NCI-H128 (cell line): Measurements from ENCODE around the gene SH3TC1.

Experiments used
- DNase-seq: peaks from one replicate; lab custom pipeline; 2025; ENCODE audit not compliant: unreplicated experiment; lab: John Stamatoyannopoulos, UW

SH3TC1 gene

DNA sequence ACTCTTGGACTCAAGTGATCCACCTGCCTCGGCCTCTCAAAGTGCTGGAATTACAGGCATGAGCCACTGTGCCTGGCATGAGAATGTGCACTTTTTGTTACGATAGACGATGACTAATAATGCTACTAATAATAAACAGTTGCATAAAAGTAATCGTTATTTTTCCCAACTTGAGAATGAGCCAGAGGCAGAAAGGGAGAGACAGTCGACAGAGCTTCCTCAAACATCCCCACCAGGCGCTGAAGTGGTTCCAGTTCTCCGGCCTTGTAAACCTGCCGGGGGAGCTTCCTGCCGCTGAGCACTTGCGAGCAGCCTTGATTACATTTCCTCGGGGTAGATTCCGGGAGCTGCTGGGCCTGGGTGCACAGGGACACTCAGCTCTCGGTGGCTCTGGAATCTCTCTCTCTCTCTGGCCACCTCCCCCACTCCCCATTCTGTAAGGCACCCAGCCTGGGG is 61.6 kb downstream of the SH3TC1 start:
- DNase-seq = no peak

DNA sequence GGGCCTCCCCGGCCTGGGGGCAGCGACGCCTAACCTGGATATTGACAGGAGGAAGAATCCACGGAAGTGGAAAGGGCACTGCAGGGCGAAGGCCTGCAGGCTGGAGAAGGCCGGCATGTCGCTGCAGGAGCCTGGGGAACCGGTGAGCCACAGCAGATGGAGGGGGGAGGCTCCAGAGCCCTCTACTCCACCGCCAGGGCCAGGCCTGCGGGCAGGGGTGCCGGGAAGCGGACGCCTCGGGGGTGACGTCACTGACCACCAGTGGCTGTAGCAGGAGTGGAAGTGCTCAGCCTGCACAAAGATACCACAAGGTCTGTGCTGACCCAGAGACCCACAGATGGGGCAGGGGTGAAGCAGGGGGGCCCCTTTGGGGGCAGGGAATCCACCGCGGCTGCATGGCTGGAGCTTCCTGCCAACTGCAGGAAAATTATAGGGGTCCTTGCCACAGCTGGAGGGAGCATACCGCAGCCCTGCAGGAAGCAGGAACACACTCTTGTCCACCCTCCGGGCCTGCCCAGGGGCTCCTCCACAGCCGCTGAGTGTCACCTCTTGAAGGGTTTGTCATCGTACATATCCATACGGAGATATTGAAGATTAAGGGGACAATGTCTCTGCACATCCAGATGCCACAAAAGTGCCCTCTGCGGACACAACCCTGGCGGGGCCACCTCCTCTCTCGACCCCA is 62.9 kb downstream of the SH3TC1 start:
- no peak for DNase-seq

DNA sequence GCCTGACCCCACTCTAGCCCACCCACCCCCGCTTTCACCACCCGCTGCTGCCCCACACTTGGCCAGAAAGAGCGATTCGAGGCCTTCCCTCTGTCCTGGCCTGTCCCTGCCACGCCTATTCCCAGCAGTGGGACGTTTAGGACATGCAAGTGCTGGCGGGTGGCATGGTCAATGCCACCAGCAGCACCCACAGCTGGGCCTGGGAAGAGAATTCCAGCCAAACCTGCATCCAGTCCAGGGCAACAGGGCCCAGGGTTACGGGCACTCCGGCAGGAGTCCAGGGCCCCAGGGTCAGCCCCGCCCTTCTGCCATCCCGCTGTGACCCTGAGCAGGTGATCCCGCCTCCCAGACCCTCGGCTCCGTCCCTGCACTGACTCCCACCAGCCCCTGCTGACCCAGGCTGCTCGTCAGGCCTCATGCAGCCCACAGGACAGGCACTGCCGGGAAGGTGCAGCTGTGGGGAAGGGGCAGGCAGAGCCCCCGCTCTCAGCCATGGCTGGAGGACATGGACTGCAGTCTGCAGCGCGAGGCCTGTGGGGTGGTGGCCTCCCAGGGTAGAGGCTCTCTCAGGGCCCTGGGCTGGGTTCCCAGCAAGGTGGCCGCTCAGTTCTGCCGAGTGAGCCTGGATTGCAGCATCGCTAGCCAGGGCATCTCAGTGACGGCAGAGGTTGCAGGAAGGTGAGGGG is 63.7 kb downstream of the SH3TC1 start:
- DNase-seq = no peak

DNA sequence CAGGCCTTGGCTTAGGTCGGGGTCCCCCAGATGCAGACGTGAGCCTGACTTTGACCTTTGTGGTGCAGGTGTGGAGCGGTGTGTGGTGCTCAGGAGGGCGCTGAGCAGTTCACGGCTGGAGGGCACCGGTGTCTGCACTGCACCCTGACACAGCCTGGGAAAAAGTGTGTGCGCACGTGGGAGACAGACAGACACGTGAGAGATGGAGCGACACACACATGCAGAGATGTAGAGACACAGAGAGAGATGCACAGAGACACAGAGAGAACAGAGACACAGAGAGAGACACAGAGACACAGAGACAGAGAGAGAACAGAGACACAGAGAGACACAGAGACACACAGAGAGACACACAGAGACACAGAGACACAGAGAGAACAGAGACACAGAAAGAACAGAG is 64.3 kb downstream of the SH3TC1 start:
- DNase-seq = no peak

DNA sequence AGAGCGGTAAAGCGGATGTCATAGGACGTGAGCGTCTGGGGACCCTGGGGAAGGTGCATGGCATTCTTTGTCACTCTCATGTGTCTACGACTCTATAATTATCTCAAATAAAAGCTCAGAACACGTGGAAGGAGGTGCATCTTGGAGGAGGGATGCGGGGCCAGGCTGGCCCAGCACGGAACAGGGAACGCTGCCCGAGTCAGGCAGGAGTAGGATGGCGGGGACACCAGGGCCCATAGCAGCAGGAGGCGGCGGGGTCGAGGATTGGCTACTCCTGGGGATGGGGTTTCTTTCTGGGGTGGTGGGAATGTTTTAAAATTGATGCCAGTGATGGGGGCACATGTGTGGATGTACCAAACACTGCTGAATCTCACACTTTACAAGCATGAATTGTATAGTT is 65.0 kb downstream of the SH3TC1 start:
- DNase-seq = no peak

DNA sequence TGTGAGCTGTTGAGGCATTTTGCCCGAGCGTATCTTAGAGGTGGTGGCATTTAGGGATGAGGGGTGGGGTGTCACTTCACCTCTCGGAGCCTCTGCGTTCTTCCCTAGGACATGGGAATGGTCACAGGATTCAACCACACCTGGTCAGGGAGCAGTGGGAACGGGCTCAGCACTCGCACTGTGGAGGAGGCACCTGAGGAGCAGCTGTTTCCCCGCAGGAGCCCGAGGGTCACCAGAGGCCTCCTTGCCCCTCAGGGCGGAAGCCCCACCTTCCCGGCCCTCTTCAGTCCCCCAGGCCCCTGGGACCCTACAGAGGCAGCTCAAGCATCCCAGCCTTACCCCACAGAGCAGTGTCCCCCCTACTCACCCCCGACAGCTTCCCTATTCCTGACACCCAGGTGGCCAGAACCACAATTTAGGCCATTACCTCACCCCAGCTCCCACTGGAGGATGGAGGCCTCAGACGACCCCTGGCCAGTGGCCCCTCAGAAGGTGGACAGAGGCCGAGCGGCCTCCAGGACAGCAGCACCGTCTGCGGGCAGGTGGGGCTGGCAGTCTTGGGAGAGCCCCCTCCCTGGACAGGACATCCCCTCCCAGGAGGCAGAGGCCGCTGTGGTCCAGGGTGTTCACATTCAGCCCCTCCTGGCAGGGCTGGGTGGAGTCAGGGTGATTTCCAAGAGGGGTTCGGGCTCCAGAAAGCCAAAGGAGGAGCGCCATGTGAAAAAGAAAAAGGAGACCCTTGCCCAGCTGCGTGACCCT is 66.3 kb downstream of the SH3TC1 start:
- no peak for DNase-seq

DNA sequence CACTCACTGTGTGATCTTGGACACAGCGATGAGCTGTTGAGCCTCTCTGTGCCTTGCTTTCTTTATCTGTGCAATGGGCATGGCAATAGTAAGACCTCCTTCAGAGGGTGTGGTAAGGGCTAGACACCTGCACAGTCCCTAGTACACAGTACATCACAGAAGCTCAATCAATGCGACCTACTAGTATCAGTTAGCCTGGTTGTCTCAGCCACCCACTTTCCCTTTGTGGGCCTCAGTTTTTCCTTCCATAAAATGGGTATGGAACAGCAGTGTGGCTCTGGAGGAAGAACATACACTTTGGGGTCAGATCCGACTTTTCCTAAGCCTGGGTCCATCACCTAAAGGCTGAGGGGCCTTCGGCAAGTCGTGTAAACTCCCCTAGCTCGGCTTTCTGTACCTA is 67.0 kb downstream of the SH3TC1 start:
- no peak for DNase-seq

DNA sequence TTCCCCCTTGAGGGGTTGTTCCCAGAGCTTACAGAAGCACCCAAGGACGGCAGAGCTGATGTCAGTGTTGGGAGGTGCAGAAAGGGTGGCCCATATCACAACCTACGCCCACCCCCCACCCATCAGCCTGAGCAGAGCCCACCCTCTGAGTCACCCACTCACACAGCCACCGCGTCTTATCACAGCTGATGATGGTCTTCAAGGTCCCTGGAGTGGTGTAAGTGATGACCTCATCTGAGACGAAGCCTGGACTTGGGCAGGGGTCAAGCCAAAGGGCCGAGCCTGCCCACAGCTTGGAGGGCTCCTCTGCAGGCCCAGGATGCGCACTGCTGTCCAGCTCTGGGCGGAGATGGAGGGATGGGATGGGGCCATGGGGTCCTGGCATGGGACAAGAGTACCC is 67.4 kb downstream of the SH3TC1 start:
- DNase-seq = no peak

DNA sequence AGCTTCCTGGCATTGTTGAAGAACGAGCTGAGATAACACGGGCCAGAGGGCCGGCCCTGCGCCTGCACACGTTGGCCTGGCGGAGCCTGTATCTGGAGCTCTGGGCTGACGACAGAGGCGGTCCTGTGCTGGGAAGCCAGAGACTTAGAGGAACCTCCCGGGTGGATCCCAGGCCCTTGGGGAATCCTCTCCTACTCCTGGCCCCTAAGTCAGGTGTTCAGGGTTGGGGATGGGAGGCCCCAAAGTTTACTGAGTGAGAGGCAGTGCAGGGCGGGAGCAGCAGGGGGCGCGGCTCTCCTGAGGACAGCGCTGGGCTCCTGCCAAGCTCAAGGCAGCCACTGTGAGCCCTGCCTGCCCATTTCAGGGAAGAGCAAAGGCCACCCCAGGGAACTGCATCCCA is 68.0 kb downstream of the SH3TC1 start:
- DNase-seq = no peak

DNA sequence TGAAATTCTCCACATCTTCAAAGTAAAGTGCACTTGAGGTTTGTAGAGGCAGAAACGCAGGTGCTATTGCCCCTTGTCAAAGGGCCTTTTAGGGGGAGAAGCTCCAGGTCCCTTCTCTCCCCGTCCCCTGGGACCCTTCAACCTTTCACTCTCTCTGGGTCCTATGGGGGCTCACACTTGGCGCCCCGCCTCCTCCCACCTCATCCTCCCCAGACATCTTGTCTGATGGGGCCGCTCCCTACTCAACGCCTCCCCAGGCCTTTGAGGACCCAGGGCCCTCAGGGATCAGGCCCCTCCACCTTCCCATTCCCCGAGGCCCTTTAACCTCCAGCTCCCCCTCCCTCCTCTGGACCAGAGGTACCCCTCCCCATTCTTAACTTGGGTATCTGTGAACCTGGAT is 69.1 kb downstream of the SH3TC1 start:
- DNase-seq = no peak

DNA sequence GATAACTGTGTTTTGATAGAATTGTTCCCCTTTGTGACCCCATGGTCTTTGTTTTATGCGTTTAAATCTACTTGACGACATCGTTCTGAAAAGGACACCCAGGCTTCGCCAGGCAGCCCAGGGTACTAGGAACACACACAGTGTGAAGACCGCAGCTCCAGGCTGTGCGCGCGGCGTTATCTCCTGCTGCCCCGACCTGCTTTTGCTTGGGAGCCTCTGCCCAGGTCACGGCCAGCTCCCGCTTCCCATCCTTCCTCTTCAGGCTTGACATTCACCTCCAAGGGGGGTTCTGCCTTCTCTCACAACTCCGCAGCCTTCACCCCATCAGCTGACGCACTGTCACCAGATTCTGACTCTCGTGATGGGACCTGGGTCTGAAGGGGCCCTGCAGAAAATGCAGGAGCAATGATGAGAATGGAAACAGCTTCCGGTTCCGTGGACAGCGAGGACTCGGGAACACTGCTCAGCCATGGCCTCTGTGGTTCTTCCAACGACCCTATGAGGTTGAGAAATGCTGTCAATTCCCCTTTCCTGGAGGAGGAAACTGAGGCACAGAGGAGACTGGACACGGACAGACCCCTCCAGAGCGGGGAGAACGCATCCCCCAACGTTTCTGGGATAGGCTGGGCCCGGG is 69.9 kb downstream of the SH3TC1 start:
- DNase-seq = no peak

DNA sequence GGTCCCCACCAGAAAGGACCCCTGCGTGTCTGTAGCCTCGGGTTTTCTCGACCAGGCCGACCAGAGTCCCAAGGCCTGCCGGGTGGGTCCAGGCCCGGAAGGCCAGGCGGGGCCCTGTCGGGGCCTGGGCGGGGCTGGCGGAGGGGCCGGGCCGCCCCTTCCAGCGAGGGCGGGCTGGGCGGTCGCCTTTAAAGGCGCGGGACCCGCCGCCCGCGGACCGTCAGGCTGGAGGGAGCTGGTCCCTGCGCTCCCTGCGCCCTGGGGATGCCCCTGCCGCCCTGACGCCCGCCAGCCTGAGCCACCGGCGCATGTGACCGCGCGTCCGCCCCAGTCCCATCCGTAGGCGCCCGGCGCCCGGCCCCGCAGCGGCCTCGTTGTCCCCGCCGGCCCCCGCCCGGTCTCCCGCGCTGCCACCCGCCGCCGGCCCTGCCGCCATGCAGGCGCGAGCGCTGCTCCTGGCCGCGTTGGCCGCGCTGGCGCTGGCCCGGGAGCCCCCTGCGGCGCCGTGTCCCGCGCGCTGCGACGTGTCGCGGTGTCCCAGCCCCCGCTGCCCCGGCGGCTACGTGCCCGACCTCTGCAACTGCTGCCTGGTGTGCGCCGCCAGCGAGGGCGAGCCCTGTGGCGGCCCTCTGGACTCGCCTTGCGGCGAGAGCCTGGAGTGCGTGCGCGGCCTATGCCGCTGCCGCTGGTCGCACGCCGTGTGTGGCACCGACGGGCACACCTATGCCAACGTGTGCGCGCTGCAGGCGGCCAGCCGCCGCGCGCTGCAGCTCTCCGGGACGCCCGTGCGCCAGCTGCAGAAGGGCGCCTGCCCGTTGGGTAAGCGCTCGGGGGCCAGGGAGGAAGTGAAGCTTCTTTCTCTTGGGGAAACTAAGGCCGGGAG is 70.7 kb downstream of the SH3TC1 start, which contains the start of gene HTRA3:
Gene HTRA3 (plus strand): TSS at position 220 of the 883 bp plus-strand sequence. CDS start 215 bp downstream, at position 435.
- DNase-seq = no peak

DNA sequence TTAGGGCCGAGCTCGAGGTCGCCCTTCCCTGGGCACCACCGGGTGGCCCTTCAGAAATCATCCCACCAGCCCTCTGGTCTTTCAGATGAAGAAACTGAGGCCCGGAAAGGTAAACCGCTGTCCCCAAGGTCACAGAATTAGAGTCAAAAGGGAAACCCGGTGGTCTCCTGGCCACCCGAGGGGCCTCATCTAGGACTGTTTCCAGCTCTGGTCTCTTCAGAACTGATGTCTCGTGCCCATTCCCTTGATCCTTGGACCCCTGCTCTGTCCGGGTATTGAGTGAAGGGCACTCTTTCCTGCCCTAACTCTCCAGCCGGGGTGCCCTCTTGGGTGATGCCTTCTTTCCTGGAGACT is 71.3 kb downstream of the SH3TC1 start:
- DNase-seq = no peak

DNA sequence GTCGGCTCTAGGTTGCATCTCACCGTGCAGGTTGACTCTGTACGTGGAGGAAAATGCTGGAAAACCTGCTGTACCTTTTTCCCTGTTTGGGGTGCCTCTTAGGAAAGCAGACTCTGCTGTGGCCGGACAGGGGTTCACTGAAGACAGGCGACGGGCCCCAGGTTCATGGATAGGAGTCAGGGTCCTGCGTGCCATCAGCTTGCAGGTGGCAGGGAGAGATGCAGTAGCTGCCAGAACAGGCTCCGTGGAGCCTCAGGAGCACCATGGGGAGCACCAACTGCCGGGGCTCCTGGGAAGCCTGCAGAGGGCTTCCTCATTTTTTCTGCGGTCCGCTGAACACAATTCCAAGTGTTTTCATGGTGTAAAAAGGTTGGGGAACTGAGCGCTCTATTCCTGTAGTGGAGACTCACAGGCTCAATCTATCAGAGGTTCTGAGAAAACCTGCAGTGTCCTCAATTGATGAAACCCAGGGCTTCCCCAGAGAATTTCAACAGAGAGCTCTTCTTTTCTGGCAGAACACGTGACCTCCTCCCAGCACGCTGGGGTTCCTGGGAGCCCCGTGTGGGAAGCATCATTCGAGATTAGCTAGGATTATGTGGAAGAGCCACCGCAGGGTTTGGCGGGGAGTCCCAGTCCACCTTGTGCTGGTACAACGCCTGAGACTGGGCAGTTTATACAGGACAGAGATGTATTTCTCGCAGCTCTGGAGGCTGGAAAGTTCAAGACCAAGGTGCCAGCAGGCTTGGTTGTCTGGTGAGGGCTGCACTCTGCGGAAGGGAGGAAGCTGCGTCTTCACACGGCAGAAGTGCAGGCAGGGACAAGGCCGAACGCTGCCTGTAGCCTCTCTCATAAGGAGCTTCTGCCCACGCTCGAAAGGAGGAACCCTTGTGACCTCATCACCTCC is 72.1 kb downstream of the SH3TC1 start:
- no peak for DNase-seq

DNA sequence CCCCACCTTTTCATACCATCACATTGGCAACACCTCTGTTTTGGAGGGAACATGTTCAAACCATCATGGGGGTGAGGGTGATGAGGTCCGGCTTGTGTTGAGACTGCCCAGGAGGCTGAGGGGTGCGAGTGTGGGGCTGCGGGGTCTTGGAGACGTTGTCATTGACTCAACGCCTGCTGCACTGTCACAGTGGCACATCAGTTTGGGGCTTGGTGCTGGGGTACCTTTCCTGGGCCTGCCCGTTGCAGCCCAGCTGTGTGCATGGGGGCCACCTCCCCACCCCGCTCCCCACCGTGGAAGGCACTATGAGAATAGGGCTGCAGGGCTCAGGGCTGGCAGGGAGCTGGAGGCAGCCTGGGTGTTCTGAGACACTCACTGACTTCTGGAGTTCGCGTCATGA is 72.7 kb downstream of the SH3TC1 start:
- no peak for DNase-seq

DNA sequence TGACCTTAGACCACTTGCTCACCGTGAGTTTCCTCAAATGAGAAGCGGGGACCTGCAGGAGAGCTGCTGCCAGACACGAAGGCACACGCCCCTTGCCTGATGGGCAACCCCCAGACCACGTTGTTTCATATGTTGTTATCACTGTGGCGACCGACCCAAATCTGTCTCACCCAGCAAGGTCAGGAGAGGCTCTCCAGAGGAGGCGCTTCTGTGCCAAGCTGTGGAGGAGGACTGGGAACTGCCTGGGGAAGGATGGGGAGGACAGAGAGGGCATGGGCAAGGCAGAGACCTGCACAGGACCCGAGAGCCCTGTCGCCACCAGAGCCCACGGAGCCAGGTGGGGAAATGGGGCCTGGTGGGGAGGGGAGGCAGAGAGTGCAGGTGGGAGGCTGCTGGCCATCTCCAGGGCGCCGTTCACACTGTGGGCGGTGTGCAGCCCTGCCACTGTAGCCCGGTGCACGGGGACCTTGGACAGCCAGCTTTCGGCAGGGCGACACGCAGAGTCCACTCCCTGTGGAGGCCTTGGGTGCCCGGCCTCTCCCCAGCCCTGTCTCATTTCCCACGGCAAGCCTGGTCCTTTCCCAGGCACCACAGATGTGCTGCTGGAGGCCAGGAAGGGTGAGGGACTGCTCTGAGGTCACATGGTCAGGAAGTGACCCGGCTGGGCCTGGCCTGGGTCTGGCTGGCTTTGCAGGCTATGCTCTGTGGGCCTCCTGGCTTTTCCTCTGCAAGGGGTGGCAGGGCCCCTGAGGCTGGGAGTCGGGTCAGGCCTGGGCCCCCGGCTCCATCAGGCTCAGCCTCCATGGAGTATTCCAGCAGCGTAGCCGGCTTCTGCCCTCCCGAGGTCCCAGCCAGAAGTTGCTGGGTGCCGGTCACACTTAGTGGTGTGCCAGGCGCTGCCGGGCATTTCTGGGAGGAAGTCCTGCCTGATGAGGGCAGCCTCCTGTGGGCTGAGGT is 73.7 kb downstream of the SH3TC1 start:
- DNase-seq = no peak

DNA sequence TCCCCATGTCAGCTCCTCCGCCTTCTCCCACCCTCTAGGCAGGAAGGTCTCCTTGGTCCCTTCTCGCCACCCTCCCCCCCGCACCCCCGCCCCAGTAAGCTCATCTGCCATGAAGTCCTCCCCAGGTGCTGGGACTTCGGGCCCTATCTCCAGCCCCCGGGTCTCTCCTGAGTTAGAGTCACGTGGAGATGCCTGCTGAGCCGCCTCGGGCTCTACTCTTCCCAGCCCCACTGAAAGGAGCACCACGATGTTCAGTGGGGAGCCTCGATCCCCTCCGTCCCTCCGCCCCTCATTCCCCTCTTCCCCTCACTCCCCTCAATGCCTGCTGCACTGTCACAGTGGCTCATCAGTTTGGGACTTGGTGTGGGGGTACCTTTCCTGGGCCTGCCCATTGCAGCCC is 74.4 kb downstream of the SH3TC1 start:
- no peak for DNase-seq

DNA sequence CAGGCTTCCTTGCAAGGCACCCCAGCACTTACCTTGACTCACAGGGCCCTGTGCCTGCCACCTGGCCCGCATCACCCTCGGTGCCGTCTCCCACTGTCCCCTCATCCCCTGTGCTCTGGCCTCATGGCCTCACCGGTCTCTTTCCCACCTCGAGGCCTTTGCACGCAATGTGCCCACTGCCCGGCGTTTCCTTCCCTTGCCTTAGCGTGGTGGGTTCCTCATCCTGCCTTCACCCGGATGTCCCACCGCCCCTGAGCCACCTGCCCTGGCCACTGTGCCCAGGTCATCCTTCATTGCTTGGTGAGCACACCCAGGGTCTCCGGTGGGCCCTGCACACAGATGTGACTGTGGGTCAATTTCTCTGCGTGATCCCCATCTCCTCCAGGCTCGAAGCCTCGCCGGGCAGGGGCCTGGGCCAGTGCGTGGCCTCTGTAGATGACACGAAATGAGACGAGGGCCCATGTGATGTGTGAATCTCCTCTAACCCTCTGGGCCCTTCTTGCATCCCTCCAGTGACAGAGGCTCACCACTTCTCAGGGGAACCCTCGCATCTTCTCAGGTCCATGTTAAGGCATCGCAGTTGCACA is 75.1 kb downstream of the SH3TC1 start:
- DNase-seq = no peak
